Anterior cingulate cortex (tissue), 58 donors: ENCODE data around the gene CAPN10.
A peak's percentile ranks its signal among the peaks of the same experiment; 100 is the strongest.

Experiments
- DNase-seq, 58 donors: peaks; one replicate each; lab custom pipeline; 2025; lab: John Stamatoyannopoulos, UW

CAPN10 gene

DNA sequence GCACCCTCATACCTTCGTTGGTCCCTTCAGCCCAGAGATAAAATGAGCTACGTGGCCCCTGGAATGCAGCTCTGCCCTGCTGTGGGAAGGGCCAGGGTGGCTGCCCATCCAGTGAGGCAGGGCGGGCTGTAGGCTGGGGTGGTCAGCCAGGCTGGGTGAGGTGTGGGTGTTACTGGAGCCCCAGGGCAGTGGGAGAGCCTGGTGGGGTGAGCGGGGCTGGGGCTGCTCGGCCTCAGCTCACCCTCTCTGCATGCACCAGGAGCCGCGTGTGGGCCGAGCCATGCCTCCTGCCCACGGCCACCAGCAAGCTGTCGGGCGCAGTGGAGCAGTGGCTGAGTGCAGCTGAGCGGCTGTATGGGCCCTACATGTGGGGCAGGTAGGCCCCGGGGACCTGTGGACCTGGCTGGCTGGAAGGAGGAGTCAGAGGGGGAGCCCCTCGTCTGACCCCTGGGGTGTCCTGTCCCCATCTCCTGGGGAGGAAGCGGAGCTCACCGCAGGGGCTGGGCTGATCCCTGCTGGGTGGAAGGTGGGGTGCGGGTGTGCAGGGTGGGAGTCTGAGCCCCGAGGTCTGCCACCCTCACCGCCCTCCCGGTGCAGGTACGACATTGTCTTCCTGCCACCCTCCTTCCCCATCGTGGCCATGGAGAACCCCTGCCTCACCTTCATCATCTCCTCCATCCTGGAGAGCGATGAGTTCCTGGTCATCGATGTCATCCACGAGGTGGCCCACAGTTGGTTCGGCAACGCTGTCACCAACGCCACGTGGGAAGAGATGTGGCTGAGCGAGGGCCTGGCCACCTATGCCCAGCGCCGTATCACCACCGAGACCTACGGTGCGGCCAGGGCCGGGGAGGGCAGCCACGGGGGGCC is 12.8 kb upstream of the CAPN10 start:
- DNase-seq: no peak

DNA sequence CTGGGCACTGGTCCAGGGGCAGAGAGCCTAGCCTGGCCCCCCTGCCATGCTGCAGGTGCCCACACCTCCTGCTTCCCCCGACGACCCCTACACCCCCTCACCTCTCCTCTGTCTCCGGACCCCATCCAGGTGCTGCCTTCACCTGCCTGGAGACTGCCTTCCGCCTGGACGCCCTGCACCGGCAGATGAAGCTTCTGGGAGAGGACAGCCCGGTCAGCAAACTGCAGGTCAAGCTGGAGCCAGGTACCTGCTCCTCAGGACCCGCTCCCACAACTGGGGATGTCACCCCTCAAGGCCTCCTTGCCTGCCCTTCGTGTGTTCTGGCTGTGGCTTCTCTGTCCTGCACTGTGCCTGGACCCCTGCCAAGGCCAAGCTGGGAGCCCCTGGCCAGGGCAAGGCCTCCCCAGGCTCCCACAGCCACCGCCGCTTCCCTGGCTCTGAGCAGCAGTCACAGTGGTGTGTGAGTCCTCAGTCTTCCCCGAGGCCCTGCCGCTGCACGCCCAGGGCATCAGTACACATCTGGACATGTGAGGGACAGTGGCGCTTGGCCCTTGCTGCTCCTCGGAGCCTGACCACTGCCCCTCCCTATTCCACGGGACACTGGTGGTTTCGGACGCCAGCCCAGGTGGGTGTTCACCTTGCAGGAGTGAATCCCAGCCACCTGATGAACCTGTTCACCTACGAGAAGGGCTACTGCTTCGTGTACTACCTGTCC is 12.0 kb upstream of the CAPN10 start:
- no peak for DNase-seq

DNA sequence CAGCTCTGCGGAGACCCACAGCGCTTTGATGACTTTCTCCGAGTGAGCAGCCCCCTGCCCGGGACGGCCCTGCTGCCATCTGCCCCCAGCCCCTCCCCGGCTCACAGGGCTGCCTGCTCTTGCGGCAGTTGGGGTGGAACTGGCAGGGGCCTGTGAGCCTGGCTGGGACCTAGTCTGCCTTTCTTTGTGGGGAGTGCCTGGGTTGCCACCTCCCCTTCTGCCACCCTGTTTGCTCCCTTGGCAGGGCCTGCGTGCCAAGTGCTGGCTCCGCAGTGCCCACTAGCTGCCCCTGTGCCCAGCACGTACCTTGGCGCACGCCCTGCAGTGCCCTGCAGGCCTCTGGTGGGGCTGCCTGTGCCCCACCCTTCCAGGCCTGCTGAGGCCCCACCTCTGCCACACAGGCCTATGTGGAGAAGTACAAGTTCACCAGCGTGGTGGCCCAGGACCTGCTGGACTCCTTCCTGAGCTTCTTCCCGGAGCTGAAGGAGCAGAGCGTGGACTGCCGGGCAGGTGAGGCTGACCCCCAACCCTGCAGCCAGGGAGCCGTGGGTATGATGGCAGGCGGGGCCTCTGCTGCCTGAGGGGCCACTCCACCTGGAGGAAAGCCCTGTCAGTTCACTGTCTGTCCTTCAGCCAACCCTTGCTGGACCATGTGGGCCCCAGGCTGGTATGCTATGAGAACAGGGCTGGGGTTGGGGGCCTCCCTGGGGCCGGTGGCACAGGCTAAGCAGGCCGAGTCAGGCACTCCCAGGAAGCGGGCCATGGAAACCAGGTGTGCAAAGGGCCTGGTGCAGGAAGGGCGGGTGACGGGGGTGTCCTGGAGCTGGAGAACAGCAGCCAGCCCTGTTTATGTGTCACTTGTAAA is 11.2 kb upstream of the CAPN10 start:
- DNase-seq: peak in 3 of 58 donors; percentile 22 to 54 (median 48)

DNA sequence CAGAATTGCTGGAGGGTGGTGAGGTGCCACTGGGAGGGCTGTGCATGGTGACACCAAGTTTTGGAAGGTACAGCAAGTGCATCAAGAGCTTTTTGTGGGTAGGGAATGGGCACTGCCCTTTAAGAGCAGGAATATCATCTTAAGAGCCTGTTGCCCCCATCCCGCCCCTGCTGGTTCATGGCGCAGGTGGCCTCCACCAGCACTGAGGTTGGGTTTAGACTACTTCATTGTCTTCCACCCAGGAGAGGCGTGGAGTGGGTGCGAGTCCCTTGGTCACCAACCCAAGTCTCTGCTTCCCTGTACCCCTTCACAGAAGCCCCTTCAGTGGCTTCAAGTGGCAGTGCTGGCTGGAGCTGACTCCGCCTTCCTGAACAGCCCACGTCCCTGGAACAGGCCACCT is 10.5 kb upstream of the CAPN10 start:
- DNase-seq: no peak

DNA sequence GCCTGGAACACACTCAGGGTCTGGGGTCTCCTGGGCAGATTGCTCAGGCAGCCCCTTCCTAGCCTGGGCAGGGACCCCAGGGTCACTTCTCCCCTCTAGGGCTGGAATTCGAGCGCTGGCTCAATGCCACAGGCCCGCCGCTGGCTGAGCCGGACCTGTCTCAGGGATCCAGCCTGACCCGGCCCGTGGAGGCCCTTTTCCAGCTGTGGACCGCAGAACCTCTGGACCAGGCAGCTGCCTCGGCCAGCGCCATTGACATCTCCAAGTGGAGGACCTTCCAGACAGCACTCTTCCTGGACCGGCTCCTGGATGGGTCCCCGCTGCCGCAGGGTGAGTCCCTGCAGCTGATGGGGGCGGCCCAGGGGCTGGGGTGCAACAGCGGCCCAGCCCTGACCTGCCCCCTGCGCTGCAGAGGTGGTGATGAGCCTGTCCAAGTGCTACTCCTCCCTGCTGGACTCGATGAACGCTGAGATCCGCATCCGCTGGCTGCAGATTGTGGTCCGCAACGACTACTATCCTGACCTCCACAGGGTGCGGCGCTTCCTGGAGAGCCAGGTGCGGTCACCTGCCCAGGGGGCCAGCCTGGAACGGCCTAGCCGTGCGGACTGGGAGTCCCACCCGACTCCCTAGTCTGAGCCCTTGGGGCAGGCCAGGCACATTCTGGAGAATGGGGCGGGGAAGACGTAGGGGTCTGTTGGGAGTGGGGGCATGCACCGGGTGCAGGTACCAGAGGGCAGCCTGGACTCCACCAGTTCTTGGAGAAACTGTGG is 9.9 kb upstream of the CAPN10 start:
- DNase-seq: no peak

DNA sequence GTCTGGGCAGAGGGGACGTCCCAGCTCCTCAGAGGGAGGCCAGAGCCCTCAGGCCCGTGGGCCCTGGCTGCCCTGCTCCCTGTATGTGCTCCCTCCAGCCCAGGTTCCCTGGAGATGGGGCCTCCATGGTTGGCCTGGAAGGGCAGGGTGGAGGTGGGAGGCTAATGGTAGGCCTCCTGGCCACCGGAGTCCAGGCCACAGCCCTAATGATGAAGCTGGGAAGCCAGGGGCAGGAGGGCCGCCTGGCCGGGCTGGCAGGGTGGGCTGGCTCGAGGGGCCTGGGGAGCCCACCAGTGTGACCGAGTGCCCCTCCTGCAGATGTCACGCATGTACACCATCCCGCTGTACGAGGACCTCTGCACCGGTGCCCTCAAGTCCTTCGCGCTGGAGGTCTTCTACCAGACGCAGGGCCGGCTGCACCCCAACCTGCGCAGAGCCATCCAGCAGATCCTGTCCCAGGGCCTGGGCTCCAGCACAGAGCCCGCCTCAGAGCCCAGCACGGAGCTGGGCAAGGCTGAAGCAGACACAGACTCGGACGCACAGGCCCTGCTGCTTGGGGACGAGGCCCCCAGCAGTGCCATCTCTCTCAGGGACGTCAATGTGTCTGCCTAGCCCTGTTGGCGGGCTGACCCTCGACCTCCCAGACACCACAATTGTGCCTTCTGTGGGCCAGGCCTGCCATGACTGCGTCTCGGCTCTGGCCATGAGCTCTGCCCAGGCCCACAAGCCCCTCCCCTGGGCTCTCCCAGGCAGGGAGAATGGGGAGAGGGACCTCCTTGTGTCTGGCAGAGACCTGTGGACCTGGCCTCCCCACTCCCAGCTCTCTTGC is 9.0 kb upstream of the CAPN10 start:
- DNase-seq: no peak

DNA sequence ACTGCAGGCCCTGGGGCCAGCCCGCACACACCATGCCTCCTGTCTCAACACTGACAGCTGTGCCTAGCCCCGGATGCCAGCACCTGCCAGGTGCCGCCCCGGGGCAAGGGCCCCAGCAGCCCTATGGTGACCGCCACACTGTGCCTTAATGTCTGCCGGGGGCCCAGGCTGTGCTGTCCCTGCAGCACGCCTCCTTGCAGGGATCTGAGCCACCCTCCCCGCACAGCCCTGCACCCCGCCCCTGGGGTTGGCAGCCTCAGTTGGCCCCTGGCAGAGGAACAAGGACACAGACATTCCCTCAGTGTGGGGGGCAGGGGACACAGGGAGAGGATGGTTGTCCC is 8.5 kb upstream of the CAPN10 start:
- no peak for DNase-seq

DNA sequence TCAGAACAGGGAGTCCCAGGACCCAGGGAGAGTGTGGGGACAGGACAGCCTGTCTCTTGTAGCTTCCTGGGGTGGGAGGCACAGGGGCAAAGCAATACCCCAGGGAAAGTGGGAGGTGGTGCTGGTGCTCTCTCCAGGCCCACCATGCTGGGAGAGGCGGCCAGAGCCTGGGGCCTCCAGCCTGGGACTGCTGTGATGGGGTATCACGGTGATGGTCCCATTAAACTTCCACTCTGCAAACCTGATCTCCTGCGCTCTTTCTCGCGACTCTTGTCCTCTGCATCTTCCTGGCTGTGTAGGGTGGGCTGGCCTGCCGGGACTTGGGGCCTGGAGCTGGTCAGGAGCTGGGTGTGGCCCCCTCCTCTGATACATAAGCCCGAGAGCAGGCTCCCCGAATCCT is 8.0 kb upstream of the CAPN10 start:
- DNase-seq: no peak

DNA sequence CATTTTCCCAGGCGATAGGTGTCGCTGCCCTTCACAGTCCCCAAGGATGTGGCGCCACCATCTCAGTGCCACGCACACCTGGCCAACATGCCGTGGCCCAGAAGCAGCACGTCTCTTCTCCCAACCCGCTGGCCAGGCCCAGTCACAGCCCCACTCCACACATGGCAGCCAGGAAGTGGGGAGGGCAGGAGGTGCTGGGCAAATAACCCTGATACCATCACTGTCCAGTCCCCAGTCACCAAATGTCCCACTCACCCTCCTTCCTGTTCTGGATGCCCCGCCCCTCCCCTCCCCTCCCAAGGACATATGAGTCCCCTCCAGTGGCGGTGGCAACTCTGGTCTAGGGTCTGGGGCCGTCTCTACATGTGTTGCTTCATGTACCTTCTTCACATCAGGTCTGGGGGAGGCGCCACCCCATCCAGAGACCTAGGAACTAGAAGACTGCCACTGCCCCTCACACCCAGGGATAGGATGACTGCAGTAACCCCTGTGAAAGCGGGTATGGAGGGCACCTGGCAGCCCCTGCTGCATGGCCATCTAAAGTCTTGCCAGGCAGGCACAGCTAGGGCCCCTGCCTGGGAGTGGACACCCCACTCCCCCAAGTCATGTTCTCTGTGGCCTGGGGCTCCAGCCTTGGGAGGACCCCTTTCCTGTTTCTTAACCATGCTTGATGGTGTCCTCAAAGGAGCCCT is 7.3 kb upstream of the CAPN10 start:
- DNase-seq: no peak

DNA sequence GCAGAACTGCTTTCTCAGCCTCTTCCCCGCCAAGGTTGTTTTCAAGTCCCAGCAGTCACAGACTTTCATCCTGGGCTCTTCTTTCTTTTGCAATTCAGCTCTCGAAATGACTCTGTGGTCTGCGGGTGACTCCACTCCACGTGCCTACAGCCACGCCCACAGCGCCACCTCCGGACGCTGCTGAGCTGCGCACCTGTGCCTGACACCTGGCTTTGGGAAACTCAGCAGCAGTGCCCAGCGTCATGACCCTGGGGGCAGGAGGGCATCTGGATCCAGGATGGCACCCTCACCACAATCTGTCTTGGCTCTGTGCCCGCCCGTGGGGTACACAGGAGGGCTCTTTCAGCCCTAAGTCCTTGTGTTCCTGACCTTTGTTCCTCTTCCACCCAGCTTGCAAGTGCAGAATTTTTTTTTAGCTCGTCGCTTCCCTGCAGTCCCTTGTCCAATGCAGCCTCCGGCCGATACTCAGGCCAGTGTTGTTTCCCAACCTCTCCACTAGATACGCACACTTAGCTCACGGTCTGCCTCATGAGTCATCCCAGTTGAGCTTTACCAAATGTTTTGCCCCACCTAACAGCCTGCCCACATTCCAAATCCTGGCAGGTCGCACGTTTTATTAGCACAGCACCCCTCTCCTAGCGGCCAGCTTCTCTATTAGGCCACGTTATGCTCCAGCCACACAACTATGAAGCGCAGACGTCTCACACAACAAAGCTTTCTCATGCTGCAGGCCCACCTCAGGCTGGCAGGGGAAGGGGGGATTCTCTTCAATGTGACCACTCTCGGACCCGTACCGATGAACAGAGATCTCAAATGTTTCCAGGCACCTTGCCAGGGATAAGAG is 6.5 kb upstream of the CAPN10 start:
- no peak for DNase-seq

DNA sequence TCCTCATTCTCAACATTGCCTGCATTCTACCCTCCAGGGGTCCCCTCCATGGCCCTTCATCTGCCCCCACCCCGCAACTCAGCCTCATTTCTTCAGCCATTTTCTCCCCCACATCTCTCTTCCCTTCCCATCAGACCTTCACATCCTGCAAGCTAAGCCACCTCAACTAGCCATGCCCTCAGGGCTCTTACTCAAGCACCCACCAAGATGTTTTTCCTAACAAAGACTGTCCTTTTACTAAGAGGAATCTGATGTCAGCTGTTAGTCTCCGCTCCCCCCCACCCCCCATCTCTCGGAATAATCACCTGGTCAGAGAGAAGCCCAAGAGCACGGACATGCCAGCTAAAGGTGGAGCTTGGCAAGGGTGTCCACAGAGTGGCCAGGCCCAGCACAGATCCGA is 4.7 kb upstream of the CAPN10 start:
- DNase-seq: no peak

DNA sequence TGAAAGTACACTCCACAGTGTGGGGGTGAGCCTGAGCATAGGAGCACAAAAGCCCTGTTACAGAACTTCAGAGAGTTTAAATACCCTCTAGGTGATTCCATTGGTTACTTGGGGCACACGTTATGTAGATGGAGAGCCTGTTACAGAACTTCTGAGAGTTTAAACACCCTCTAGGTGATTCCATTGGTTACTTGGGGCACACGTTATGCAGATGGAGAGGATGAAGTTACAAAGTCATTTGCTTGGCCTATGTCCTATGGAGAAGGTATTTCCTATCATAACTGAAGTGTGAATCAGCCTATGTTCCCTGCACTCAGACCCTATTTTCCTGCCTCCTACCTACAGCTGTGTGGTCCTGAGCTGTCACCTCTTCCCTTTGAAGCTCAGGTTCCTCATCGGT is 3.8 kb upstream of the CAPN10 start:
- DNase-seq: no peak

DNA sequence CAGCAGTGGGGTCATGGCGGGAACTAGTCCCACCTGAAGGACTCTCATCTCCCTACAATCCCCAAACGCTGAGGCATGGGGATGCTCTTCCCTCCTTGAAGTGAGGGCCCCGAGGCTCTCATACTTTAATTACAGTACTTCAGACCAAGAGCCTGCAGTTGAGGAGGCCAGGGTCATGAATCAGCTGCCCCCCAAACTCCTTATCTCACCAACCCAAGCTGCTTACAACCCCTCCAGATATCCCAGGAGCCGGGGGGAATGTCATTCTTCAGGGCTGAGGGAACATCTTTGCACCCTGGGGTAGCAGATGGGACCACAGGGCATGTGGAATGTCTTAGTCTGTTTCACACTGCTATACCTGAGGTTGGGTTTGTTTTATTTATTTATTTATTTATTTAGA is 2.8 kb upstream of the CAPN10 start:
- no peak for DNase-seq

DNA sequence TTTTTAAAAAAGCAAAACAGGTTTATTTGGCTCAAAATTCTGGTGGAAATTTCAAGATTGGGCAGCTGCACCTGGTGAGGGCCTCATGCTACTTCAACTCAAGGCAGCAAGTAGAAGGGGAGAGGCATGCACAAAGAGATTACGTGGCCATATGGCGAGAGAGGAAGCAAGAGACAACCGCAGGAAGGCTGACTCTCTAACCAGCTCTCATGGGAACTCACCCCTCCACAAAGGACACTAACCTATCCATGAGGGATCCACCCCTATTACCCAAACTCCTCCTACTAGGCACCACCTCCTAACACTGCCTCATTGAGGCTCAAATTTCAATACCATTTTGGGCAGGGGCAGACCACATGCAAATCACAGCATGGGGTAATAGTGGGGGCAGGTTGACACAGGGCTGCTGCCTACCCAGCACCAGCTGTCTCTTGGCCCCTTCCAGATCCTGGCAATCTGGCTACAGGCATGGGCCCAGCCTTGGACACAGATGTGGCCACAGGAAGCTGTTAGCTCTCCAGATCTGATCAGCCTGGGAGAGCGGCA is 2.0 kb upstream of the CAPN10 start:
- no peak for DNase-seq

DNA sequence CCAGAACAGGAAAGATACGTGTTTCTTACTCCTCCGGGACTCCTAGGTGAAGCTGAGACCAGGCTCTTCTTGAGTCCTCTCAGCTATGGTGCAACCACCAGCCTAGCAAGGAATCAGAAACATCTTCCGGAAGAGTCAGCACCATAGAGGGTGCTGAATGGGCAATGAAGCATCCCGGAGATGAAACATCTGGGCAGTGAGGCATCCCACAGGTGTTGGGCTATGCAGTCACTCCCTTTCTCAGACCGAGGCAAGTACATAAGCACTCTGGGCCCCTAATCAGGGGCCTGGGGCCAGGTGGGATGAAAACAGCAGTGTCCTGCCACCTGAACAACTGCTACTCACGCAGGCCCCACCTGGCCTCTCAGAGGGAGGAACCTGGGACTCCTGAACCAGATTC is 1.4 kb upstream of the CAPN10 start:
- no peak for DNase-seq

DNA sequence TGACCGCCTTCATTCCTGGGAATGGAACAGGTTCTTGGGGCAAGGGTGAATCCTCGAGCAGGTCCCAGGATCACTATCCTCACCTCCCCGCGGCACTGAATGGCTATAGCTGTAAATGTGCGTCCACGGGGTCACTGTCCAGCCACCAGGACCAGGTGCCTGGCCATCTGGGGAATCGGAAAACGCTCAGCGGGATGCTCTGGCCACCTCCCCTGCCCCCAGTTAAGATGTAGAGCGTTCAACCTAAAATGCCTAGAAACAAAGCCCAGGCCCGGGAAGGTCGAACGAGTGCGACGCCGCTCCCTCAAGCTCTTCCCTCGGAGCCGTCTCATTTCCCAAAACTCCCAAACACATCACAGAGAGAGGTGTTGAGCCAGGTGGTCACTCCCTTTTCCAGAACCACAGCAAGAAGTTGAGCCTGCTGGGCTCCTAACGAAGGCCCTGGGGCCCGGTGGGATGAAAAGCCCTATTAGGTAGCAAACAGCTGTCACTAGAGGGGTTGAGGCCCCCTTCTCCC is 795 bp upstream of the CAPN10 start:
- no peak for DNase-seq
